Activated T-helper 1 cell treated with Interleukin-2 at 50 U/mL for 16 hours (primary cell): ENCODE measurements around the gene STEAP1B.
"Not testable (repeated sequence)": the region's sequence is repeated elsewhere in the genome, so short reads cannot be mapped to it uniquely, and the experiment has no call there.

Experiments
- DNase-seq: peaks from one replicate; pipeline ENCODE4 v3.0.0-alpha.2; 2020; ENCODE audit warnings: low read depth

STEAP1B gene

GRCh38 chr7:22499888-22500689, at the start of gene STEAP1B:
Gene STEAP1B, minus strand, starts transcription at chr7:22500188. Its CDS starts 5,333 bp downstream, at chr7:22494855.
- DNase-seq, result peak; percentile 66

- no peak for DNase-seq
Observed at GRCh38 chr7:22549051-22549450, 49.1 kb upstream of the STEAP1B start.

GRCh38 chr7:22548313-22548712, 48.3 kb upstream of the STEAP1B start:
- no peak for DNase-seq

- DNase-seq, result no peak
Observed at GRCh38 chr7:22546769-22547168, 46.8 kb upstream of the STEAP1B start.

GRCh38 chr7:22545529-22545928, 45.5 kb upstream of the STEAP1B start:
- DNase-seq, result no peak

- DNase-seq, result no peak
Observed at GRCh38 chr7:22544245-22544644, 44.3 kb upstream of the STEAP1B start.

GRCh38 chr7:22543169-22543568, 43.2 kb upstream of the STEAP1B start:
- no peak for DNase-seq

- no peak for DNase-seq
Observed at GRCh38 chr7:22542669-22543068, 42.7 kb upstream of the STEAP1B start.

- DNase-seq, result no peak
Observed at GRCh38 chr7:22542254-22542653, 42.3 kb upstream of the STEAP1B start.

GRCh38 chr7:22541789-22542188, 41.8 kb upstream of the STEAP1B start:
- DNase-seq, result no peak

- not testable (repeated sequence) for DNase-seq
Observed at GRCh38 chr7:22528537-22528936, 28.5 kb upstream of the STEAP1B start.

GRCh38 chr7:22524353-22524947, 24.5 kb upstream of the STEAP1B start:
- not testable (repeated sequence) for DNase-seq

- DNase-seq, result not testable (repeated sequence)
Observed at GRCh38 chr7:22523478-22524352, 23.7 kb upstream of the STEAP1B start.

- not testable (repeated sequence) for DNase-seq
Observed at GRCh38 chr7:22519560-22519959, 19.6 kb upstream of the STEAP1B start.

- not testable (repeated sequence) for DNase-seq
Observed at GRCh38 chr7:22516950-22517349, 17.0 kb upstream of the STEAP1B start.

GRCh38 chr7:22514963-22515362, 15.0 kb upstream of the STEAP1B start:
- not testable (repeated sequence) for DNase-seq

- DNase-seq, result not testable (repeated sequence)
Observed at GRCh38 chr7:22507320-22507719, 7.3 kb upstream of the STEAP1B start.

- not testable (repeated sequence) for DNase-seq
Observed at GRCh38 chr7:22506316-22507020, 6.5 kb upstream of the STEAP1B start.

GRCh38 chr7:22504519-22504918, 4.5 kb upstream of the STEAP1B start:
- DNase-seq, result not testable (repeated sequence)

- not testable (repeated sequence) for DNase-seq
Observed at GRCh38 chr7:22502104-22502503, 2.1 kb upstream of the STEAP1B start.

GRCh38 chr7:22501336-22501735, 1.3 kb upstream of the STEAP1B start:
- DNase-seq, result not testable (repeated sequence)

GRCh38 chr7:22499044-22499443, 944 bp downstream of the STEAP1B start:
- no peak for DNase-seq
